Ascending aorta (tissue), 2 donors: ENCODE data around the gene ADGRG2. TPM values are rescaled to one million over a fixed set of nuclear protein-coding genes. Genes with fewer than 3 reads are reported as not detected.

Experiments used
- DNase-seq, 2 donors: peaks; one replicate each; pipeline ENCODE4 v3.0.0-alpha.2; 2019; ENCODE audit warnings: low spot score in 2 of 2
- H3K27ac ChIP-seq, 2 donors: fragments of 200-600 bp; sonication (generic); one replicate each; pipeline ENCODE4 v1.5.1; 2016 to 2017; ENCODE audit warnings: mild to moderate bottlenecking in 1 of 2
- H3K27me3 ChIP-seq: fragments of 200-600 bp; sonication (generic); one replicate; pipeline ENCODE4 v1.5.1; 2017
- H3K36me3 ChIP-seq, 2 donors: fragments of 200-600 bp; sonication (generic); one replicate each; pipeline ENCODE4 v1.5.1; 2016
- H3K4me1 ChIP-seq, 2 donors: fragments of 200-600 bp; sonication (generic); one replicate each; pipeline ENCODE4 v1.5.1; 2016 to 2017; ENCODE audit warnings: mild to moderate bottlenecking in 1 of 2
- H3K4me3 ChIP-seq, 2 donors: fragments of 200-600 bp; sonication (generic); one replicate each; pipeline ENCODE4 v1.5.1; 2016 to 2017; ENCODE audit warnings: mild to moderate bottlenecking in 1 of 2
- H3K9me3 ChIP-seq, 2 donors: fragments of 200-600 bp; sonication (generic); one replicate each; pipeline ENCODE4 v1.5.1; 2016
- CTCF ChIP-seq, 3 experiments: fragments of 200-600 bp in 2 of 3; fragments of 450-650 bp in 1 of 3; sonication (generic) in 2 of 3; IDR thresholded peaks; one replicate each; pipeline ENCODE4 v1.5.1; 2016 to 2019; ENCODE audit warnings: antibody characterized with exemption in 3 of 3, mild to moderate bottlenecking in 1 of 3, moderate library complexity in 1 of 3
- intact Hi-C: fragments of 100-400 bp; cut with DNase I; formaldehyde crosslinking; loops from one replicate; pipeline ENCODE4 v1.15.1; 2023
- total RNA-seq: library from RNA; depleted of rRNA; stranded (reverse); fragments of >200 nt; gene quantifications from one replicate; pipeline ENCODE4 v1.1.0, GENCODE V29; 2016

Gene ADGRG2
- total RNA-seq, 1 donor from 2014 or later = 4.3 TPM

- no peak for DNase-seq
- Histone ChIP-seq H3K27me3 (no peaks in the 10 kb centered on the region), H3K27ac (no peak overlapping the region), H3K36me3 (no peaks in the 10 kb centered on the region), H3K4me3 (no peak overlapping the region), H3K4me1 (no peaks in the 10 kb centered on the region), H3K9me3 (no peaks in the 10 kb centered on the region)
- no peak for TF ChIP-seq CTCF (IDR thresholded peaks at IDR 0.05)
- intact Hi-C loops = no loop called here
Measured at GRCh38 chrX:19046343-19047215, 75.7 kb downstream of the ADGRG2 start.

- Histone ChIP-seq H3K27me3 (no peaks in the 10 kb centered on the region), H3K4me3 (no peak overlapping the region), H3K36me3 (no peaks in the 10 kb centered on the region), H3K27ac (no peak overlapping the region), H3K9me3 (no peaks in the 10 kb centered on the region), H3K4me1 (no peaks in the 10 kb centered on the region)
- intact Hi-C loops = no loop called here
- DNase-seq = no peak
- TF ChIP-seq CTCF (IDR thresholded peaks at IDR 0.05) = peak in 1 of 3 experiments; percentile 29
Measured at GRCh38 chrX:19040373-19040772, 81.9 kb downstream of the ADGRG2 start.

- Histone ChIP-seq H3K4me1 (no peaks in the 10 kb centered on the region), H3K27ac (no peak overlapping the region), H3K9me3 (no peaks in the 10 kb centered on the region), H3K36me3 (no peaks in the 10 kb centered on the region), H3K27me3 (no peaks in the 10 kb centered on the region), H3K4me3 (no peak overlapping the region)
- intact Hi-C loops = no loop called here
- no peak for TF ChIP-seq CTCF (IDR thresholded peaks at IDR 0.05)
- no peak for DNase-seq
Measured at GRCh38 chrX:19034025-19034424, 88.2 kb downstream of the ADGRG2 start.

GRCh38 chrX:19030805-19031204, 91.5 kb downstream of the ADGRG2 start:
- no peak overlapping the region for H3K4me3 ChIP-seq
- H3K27me3 ChIP-seq = no peaks in the 10 kb centered on the region
- no peaks in the 10 kb centered on the region for H3K36me3 ChIP-seq
- no peak for DNase-seq
- TF ChIP-seq CTCF (IDR thresholded peaks at IDR 0.05) = no peak
- no peaks in the 10 kb centered on the region for H3K4me1 ChIP-seq
- intact Hi-C loops = no loop called here
- no peaks in the 10 kb centered on the region for H3K9me3 ChIP-seq
- no peak overlapping the region for H3K27ac ChIP-seq

GRCh38 chrX:19028560-19028959, 93.7 kb downstream of the ADGRG2 start:
- H3K36me3 ChIP-seq = no peaks in the 10 kb centered on the region
- no peaks in the 10 kb centered on the region for H3K27me3 ChIP-seq
- intact Hi-C loops = no loop called here
- H3K27ac ChIP-seq = no peak overlapping the region
- H3K9me3 ChIP-seq = no peaks in the 10 kb centered on the region
- no peaks in the 10 kb centered on the region for H3K4me1 ChIP-seq
- no peak for TF ChIP-seq CTCF (IDR thresholded peaks at IDR 0.05)
- no peak for DNase-seq
- H3K4me3 ChIP-seq = no peak overlapping the region
